GM21619 (cell line): ENCODE results near the gene NOTCH3.

Experiments
- ATAC-seq: cut with Tn5 transposase; IDR thresholded peaks from one replicate; pipeline ENCODE4 v1.9.1; 2021; ENCODE audit not compliant: unreplicated experiment

NOTCH3 gene

DNA sequence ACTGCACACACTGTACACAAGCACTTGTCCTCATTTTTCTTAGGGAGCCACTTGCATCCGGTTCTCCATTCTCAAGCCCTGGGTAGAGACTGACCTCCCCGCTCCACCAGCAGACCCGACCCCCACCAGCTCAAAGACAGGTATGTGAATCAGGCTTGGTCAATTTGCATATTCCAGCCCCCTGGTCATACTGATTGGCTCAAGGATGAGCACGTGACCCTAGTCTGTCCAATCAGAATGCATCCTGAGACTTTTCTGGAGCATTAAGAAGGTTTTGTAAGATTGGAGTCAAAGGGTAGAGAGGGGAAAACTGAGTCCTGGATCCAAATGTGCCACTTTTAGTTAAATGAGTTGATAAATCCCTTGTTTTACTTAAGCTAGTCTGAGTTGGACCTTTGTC is 34.1 kb downstream of the NOTCH3 start:
- no peak for ATAC-seq

DNA sequence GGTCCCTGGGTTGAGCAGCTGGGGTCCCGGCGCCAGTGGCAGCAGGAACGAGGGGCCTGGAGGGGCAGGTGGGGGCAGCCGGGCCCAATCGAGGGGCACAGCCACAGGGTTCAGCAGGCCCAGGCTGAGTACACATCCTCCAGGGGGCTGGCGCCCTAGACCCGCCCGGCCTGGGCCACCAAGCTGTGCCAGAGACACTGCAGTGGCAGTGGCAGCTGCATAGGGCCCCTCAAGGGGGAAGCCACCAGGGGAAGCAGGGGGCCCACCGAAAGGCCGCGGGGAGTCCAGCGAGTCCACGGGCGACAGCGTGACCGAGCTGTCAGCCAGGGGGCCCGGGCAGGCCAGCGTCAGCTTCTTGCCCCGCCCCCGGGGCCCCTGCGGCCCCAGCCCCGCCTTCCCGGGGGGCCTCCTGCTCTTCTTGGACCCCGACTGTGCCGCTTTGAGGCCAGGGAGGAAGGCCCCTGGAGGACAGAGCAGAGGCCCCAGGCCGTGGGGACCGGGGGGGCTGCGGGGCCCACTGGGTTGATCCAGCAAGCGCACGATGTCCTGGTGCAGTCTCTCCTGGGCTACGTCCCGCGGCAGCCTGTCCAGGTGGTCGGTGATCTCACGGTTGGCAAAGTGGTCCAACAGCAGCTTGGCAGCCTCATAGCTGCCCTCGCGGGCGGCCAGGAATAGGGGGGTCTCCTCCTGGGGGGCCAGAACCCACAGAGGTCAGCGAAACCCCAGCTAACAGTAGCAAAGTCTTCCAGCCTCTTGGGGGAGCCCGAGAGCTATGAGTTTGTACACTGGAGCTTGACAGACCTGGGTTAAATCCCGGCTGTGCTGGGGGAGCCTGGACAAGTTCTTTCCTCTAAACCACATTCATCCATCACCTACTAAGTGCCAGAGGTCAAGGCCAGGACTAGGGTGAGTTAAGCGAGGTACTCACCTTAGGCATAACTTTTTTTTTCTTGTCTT is 39.5 kb downstream of the NOTCH3 start:
- ATAC-seq, result no peak

DNA sequence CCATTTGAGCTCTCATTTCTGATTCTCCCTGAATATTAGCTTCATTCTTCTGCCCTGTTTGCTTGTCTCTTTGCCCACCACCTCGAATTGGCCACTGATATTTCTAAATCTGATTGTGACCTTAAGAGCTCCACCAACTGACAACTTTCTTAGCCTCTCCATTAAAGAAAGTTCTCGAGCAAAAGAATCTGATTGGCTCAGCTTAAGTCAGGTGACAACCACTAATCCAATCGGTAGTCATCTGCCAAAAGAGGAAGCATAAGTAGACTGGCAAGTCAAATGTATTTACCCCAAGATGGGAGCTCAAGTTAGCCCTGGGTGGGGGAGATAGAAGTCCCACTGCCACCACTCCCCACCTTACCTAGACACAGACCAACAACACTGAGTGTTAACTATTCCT is 41.5 kb downstream of the NOTCH3 start:
- ATAC-seq, result no peak

DNA sequence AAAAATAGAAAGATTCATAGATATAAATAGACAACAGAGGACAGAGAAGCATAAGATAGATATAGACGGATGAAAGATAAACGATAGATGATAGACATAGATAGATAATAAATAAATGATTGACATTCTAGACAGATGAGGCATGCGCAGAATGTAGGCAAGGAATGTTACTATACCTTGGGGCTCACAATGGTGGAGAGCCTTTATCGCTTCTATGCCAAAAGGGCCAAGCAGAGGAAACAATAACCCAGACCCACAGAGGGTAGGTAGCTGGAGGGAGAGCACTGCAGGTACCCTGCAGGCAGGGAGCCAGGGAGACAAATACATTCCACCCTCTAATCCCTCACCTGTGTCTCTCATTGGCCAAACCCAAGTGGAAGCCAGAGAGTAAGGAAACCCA is 44.4 kb downstream of the NOTCH3 start:
- ATAC-seq, result no peak

DNA sequence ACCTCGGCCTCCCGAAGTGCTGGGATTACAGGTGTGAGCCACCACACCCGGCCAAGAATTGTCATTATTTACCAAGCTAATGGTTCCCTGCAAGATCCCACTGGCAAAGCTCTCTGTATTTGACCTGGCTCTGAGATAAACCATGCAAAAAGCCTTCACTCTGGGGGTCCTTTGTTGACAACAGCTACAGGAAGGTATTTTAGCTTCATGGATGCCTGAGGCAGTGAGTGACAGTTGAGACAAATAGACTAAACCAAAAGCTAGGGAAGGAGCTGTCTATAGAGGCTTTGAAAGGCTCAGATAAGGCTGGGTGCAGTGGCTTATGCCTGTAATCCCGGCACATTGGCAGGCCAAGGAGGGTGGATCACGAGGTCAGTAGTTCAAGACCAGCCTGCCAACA is 45.5 kb downstream of the NOTCH3 start:
- ATAC-seq, result no peak

DNA sequence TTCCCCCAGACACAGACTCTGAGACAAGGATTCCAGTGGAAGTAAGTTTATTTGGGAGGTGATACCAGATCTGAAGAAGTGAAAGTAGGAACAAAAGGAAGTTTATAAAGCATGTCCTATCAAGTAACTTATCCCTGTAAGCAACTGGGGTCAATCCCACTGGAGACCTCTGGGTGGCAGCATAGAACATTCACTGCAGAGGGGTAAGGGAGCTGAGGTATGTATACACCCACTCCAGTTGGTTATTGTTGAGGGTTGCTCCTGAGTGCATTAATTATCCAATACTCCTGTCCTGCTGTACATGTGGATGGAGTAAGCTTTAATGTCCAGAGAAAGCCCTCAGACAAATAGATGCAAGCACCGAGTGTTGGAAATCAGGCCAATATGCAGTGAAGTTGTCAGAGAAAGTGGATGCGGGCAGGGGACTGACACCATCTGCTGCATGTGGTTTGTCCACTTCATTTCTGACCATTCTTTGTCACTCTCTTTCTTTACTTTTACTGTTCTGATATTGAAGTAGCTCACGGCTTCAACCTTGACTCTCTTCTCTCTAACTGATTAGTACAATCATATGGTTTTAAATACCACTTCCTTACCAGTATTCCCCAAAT is 46.7 kb downstream of the NOTCH3 start:
- ATAC-seq, result no peak

DNA sequence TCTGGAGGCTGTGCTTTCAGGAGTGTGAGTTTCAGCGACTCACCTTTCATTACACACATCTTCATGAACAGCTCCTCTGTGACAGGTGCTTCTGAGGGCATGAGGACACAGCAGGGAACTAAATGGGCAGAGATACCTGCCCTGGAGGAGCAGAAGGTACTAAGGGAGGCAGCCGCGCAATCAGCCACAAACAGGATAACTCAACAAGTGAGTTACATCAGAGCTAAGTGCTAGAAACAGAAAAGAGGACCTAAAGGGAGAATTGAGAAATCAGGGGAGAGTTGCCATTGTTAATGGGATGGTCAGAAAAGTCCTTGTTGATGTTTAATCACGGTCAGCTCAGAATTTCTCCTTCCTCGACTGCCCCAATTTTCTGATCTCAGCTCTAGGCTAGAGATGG is 51.1 kb downstream of the NOTCH3 start:
- ATAC-seq, result no peak

DNA sequence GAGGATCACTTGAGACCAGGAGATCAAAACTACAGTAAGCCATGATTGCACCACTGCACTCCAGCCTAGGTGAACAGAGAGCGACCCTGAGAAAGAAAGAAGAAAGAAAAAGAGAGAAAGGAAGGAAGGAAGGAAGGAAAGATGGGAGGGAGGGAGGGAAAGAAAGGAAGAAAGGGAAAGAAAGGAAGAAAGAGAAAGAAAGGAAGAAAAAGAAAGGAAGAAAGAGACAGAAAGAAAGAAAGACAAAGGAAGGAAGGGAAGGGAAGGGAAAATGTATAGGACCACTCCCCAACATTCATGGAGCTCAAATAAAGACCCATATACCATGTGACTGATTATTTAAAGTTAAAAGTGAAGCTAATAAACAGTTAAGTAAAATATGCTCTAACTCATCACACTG is 53.7 kb downstream of the NOTCH3 start:
- no peak for ATAC-seq

DNA sequence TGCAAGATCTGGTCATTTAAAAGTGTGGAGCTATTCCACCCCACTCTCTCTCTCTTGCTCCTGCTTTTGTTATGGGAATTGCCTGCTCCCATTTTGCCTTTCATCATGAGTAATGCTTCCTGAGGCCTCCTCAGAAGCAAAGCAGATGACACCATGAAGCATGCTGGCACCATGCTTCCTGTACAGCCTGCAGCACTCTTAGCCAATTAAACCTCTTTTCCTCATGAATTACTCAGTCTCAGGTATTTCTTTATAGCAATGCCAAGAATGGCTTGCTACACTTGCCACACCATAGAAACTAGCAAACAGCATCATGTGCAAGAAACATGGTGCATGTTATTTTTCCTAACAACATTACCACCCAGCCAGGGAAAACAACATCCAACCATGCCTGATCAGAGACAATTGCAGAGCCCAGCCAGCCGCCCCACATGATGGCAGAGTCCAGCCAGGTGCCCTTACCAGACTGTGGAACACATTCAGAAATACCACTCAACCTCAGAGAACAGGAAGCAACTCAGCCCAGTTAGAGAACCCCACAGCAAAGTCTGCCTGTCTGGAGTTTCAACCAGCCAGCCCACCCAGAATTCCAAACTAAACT is 56.6 kb downstream of the NOTCH3 start:
- no peak for ATAC-seq

DNA sequence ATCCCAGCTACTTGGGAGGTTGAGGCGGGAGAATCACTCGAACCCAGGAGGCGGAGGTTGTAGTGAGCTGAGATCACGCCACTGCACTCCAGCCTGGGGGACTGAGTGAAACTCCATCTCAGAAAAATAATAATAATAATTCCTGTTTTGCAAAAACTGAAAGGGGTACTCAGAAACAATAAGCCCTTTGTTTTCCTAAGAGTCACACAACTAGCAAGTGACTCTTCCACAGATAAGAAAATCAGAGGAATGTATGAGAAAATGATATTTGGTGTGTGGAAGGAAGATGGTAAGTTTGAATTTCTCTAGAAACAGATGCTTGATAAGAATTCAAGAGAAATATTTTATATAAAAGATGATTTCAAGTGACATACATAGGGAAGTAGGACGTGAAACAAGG is 58.5 kb downstream of the NOTCH3 start:
- no peak for ATAC-seq

DNA sequence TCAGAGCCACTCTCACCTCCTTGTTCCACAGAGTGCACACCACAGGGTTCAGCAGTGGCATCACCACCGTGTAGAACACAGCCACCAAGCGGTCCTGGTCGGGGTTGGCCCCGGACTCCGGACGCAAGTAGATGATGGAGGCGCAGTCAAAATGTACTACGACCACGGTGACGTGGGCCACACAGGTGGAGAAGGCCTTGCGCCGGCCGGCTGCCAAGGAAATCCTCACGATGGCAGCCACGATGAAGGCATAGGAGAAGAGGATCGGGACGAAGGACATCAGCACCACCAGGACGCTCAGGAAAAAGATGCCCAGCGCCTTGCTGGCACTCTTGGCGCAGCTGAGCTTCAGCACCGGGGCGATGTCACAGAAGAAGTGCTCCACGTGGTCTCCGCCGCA is 59.7 kb downstream of the NOTCH3 start:
- no peak for ATAC-seq

DNA sequence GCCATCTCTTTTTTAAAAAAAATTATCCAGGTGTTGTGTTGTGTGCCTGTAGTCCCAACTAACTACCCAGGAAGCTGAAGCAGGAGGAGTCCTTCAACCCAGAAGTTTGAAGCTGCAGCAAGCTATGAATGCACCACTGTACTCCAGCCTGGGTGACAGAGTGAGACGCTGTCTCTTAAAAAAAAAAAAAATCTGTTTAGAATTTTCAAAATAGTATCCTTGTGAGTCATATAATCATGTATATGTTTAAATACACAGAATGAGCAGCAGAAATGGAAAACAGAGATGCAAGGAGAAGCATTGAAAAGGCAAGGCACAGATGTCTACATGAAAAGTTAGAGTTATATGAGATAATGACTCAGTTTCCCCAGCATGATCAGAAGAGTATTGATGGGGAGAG is 62.4 kb downstream of the NOTCH3 start:
- no peak for ATAC-seq

DNA sequence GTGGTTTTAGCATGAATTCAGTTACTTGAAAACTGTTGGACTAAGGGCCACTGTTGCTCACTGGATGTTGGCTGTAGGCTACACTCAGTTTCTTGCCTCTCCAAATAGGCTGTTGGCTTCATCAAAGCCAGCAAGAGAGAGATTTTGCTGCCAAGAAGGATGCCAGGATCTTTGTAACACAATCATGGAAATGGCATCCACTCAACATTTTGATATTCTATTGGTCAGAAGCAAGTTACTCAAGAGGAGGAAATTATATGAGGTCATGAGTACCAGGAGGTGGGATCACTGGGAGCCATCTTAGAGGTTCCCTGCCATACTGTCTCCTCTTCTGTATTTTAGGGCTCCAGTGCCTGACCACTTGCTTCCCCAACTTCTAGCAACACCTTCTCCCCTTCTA is 63.0 kb downstream of the NOTCH3 start:
- ATAC-seq, result no peak

DNA sequence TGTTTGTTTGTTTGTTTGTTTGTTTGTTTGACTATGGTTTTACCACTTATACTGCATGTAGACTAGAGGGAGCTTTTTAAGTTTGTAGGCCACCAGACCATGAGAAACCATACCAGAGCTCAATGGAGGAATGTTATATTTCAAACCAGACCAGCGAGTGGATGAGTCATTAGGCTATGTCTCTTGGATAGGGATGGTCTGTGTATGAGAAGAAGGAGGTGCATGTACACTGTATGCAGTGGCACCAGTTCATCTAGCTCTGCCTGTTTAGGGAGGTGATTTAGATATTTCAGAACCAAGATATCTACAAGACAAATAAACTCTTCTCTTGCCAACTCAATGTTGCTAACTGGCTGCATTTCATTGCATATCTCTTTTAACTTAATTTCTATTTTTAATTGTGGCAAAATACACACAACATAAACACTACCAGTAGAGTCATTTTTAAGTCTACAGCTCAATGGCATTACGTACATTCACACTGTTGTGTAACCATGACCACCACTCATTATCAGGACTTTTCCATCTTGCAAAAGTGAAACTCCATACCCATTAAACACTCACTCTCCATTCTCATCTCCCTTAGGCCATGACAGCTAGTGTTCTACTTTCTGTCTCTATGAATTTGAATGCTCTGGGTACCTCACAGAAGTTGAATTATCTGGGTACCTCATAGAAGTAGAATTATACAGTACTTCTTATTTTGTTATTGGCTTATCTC is 64.4 kb downstream of the NOTCH3 start:
- ATAC-seq, result no peak

DNA sequence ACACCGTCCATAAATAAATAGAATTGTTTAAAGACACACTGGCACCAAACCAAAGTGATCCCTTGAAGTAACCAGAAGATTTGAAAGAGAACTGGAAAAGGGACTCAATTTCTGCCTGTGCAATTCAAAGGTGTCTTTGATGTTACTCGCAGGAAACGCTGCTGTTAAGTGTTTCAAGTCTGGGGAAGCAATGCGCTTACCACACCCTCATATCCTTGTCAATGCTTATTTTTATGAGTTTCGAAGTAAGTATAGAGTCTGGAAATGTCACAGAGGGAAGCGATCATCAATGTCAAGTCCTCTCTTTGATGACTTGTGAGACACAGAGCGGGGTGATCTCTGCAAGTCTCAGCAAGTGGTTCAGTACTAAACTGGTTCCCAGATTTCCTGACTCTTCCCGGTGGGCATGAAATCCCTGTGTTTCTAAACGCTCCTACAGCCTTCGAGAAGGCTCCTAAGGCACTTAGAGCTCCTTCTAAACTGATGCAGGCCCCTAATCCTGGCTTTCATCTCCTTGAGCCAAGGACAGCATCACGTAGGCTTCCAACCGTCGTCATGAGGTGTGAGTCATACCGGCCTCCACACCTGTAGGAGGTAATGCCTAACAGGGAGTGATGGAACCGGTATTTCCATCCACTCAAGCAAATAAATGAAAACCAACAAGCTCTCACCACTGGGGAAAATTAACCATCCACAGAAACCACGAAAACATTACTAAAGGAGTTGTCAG is 70.8 kb downstream of the NOTCH3 start:
- no peak for ATAC-seq

DNA sequence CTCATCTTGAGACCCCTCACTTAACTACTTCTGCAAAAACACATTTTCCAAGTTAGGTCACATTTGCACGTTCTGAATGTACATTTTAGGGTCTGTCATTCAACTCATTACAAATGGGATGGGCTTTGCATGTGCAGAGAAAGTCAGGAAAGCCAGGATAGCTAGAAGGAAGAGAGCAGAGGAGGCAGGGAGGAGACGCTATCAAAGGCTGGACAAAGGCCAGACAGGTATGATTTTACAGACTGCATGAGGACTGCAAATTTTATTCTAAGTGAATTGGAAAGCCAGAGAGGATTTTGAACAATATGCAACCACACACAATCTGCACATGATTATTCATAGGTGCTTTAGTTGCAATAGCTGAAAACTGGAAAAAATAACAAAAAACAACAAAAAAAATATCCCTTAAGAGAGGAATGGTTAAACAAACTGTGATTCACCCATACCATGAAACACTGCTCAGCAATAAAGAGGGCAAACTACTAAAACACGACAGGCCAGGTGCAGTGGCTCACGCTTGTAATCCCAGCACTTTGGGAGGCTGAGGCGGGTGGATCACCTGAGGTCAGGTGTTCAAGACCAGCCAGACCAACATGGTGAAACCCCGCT is 72.5 kb downstream of the NOTCH3 start:
- no peak for ATAC-seq

DNA sequence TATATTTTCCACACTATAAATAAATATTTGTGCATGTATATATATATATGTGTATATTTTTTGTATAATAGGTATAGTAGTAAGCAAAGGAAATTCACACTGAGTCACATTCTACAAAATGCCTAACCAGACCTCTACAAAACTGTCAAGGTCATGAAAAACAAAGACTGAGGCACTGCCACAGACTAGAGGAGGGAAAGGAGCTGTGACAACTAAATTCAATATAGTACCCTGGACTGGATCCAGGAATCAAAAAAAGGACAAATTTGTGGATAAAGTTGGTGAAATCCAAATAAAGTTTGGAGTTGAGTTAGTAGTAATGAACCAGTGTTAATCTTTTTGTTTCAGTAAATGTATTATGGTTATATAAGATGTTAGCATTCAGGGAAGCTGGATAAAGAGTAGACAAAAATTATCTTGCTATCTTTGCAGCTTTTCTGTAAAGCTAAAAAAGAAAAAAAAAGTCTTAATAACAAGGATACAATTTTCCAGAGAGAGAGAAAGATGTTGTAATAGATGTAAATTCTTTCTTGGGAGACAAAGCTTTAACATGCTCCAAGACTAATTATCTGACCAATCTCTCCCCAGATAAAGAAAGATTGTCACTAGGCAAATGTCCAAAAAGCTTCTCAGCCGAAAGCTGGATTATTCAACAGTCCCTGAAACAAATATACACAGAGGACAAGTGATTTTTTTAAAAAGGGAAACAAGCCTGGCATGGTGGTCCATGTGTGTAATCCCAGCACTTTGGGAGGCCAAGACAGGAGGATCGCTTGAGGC is 74.5 kb downstream of the NOTCH3 start:
- no peak for ATAC-seq

DNA sequence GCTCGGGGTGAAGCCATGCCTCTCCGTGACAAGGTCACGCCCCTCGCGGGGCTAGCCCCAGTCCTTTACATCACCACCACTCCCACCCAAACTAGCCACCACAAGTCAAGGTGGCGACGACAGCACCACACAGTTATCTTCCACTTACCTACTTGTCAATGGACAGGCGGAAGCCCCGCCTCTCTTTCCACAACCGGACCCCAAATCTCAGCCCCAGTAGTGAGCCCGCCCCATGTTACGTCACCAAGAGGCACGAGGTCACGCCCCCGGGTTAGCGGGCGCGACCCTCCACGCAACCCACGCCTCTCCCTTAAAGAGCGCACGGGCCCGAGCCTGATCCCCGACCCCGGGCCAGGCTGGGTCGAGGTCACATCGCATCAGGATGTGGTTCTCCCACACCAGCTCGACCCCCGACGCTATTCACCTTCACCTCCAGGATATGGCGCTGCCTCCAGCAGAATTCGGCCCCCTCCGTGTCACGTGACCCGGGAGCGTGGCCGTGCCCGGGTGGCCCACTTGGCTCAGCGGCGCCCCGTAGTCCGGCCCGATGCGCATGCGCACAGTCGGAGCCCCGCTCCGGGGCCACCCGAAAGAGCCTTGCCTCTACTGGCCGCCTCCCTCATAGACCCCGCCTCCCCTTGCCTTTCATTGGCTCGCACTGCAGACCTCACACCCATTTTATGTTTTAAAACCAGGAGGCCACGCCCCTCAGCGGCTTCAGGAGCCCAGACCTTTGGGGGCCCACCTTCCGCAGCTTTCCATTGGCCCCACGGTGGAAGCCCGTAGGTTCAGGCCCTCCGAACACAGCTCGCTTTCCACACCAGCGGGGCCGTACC is 75.3 kb downstream of the NOTCH3 start:
- peak; percentile 72 for ATAC-seq
